ENCODE data around the gene THBS3. TPM values are rescaled to one million over a fixed set of nuclear protein-coding genes. Genes with fewer than 3 reads are reported as not detected.
"Not testable (repeated sequence)": the region's sequence is repeated elsewhere in the genome, so short reads cannot be mapped to it uniquely, and the experiment has no call there.

The THBS3 gene
- total and polyA plus RNA-seq, 2 of the 13 experiments (the other 11 are each of a cell fraction or from before 2014, with no cell fraction given): 0.86 to 3.6 TPM

- no peak for TF ChIP-seq ZFP91 (CRISPR knock-in tag; IDR thresholded peaks at IDR 0.05; ENCODE audit: borderline replicate concordance)
- no peak for TF ChIP-seq ZNF563 (CRISPR knock-in tag; IDR thresholded peaks at IDR 0.05)
These were observed 28.8 kb upstream of the THBS3 start (continued) for GRCh38 chr1:155236451-155236850.

GRCh38 chr1:155235375-155235774, 27.7 kb upstream of the THBS3 start:
- H3K9ac ChIP-seq (ENCODE audit: insufficient read depth, low read depth, low read length); ATAC-seq; H3K79me2 ChIP-seq (ENCODE audit: insufficient read depth, low read length); CTCF ChIA-PET (ENCODE audit: low intra/inter-chr PET ratio, low total read pairs); H3K27me3 ChIP-seq (ENCODE audit: control insufficient read depth in 1 of 2, insufficient read depth in 2 of 2, low read length in 2 of 2); H3K27ac ChIP-seq (ENCODE audit: extremely low read length, insufficient read depth, low read length); H2AFZ ChIP-seq (ENCODE audit: low read length); POLR2A ChIA-PET; H3K9me3 ChIP-seq (ENCODE audit: low read length); DNase-seq (ENCODE audit: low spot score); H3K4me3 ChIP-seq (replicated peaks in 1 of 3; ENCODE audit: insufficient read depth in 1 of 3, low read depth in 2 of 3, low read length in 3 of 3); BruUV-seq (replicated peaks); intact Hi-C loops (cut with micrococcal nuclease; ENCODE audit: unreplicated experiment); H3K36me3 ChIP-seq (replicated peaks in 1 of 2; ENCODE audit: control insufficient read depth in 1 of 2, insufficient read depth in 2 of 2, low read length in 2 of 2); in situ Hi-C loops (cut with HindIII; ENCODE audit: extremely low pct_ligation_motif_present, low pct_unique_long_range_greater_than_20kb); H3K4me2 ChIP-seq (ENCODE audit: low read depth, low read length); H4K20me1 ChIP-seq (ENCODE audit: insufficient read depth, low read length); FAIRE-seq: not testable (repeated sequence)
- WGBS (ENCODE audit: low lambda C conversion rate): 86% methylated on average over 5 of the region's 9 CpGs
- H3K4me1 ChIP-seq (ENCODE audit: insufficient read depth, low read length): peaks cover 12% of the 10 kb centered on the region; the same call in 1 of the 2 replicates

- CTCF ChIA-PET (ENCODE audit: low intra/inter-chr PET ratio, low total read pairs); H3K79me2 ChIP-seq (ENCODE audit: insufficient read depth, low read length); H3K27ac ChIP-seq (ENCODE audit: extremely low read length, insufficient read depth, low read length); H3K4me2 ChIP-seq (ENCODE audit: low read depth, low read length); H3K4me1 ChIP-seq (ENCODE audit: insufficient read depth, low read length); BruUV-seq (replicated peaks); H3K9ac ChIP-seq (ENCODE audit: insufficient read depth, low read depth, low read length); intact Hi-C loops (cut with micrococcal nuclease; ENCODE audit: unreplicated experiment); H3K9me3 ChIP-seq (ENCODE audit: low read length); POLR2A ChIA-PET; H3K27me3 ChIP-seq (ENCODE audit: control insufficient read depth in 1 of 2, insufficient read depth in 2 of 2, low read length in 2 of 2); DNase-seq (ENCODE audit: low spot score); FAIRE-seq; H3K36me3 ChIP-seq (replicated peaks in 1 of 2; ENCODE audit: control insufficient read depth in 1 of 2, insufficient read depth in 2 of 2, low read length in 2 of 2); H4K20me1 ChIP-seq (ENCODE audit: insufficient read depth, low read length); H3K4me3 ChIP-seq (replicated peaks in 1 of 3; ENCODE audit: insufficient read depth in 1 of 3, low read depth in 2 of 3, low read length in 3 of 3); in situ Hi-C loops (cut with HindIII; ENCODE audit: extremely low pct_ligation_motif_present, low pct_unique_long_range_greater_than_20kb); H2AFZ ChIP-seq (ENCODE audit: low read length): not testable (repeated sequence)
- peak; percentile 41 for ATAC-seq
- no CpG with 5 or more reads among the region's 5 CpGs for WGBS (ENCODE audit: low lambda C conversion rate)
These were observed 25.8 kb upstream of the THBS3 start for GRCh38 chr1:155233502-155233901.

GRCh38 chr1:155232001-155232978, 24.6 kb upstream of the THBS3 start:
- H3K4me1 ChIP-seq (ENCODE audit: insufficient read depth, low read length): peaks cover 15% of the 10 kb centered on the region
- BruUV-seq (replicated peaks); H3K9me3 ChIP-seq (ENCODE audit: low read length); in situ Hi-C loops (cut with HindIII; ENCODE audit: extremely low pct_ligation_motif_present, low pct_unique_long_range_greater_than_20kb); ATAC-seq; DNase-seq (ENCODE audit: low spot score); H3K36me3 ChIP-seq (replicated peaks in 1 of 2; ENCODE audit: control insufficient read depth in 1 of 2, insufficient read depth in 2 of 2, low read length in 2 of 2); intact Hi-C loops (cut with micrococcal nuclease; ENCODE audit: unreplicated experiment); H4K20me1 ChIP-seq (ENCODE audit: insufficient read depth, low read length); FAIRE-seq; H3K79me2 ChIP-seq (ENCODE audit: insufficient read depth, low read length); H3K4me3 ChIP-seq (replicated peaks in 1 of 3; ENCODE audit: insufficient read depth in 1 of 3, low read depth in 2 of 3, low read length in 3 of 3); H3K9ac ChIP-seq (ENCODE audit: insufficient read depth, low read depth, low read length); H3K4me2 ChIP-seq (ENCODE audit: low read depth, low read length); CTCF ChIA-PET (ENCODE audit: low intra/inter-chr PET ratio, low total read pairs); H3K27ac ChIP-seq (ENCODE audit: extremely low read length, insufficient read depth, low read length); H3K27me3 ChIP-seq (ENCODE audit: control insufficient read depth in 1 of 2, insufficient read depth in 2 of 2, low read length in 2 of 2); H2AFZ ChIP-seq (ENCODE audit: low read length): not testable (repeated sequence)
- 83% methylated on average over 6 of the region's 13 CpGs for WGBS (ENCODE audit: low lambda C conversion rate)
- POLR2A ChIA-PET: interaction anchor here (0.9 kb wide), 1 partner anchor 9 kb away, joined by 3 read pairs; a partner anchor contains a TSS
